HG03108 (cell line): ENCODE results near the gene LPAR6.

Experiments
- ATAC-seq: cut with Tn5 transposase; IDR thresholded peaks from one replicate; pipeline ENCODE4 v1.9.1; 2021; ENCODE audit warnings: moderate library complexity; ENCODE audit not compliant: unreplicated experiment

The LPAR6 gene

GRCh38 chr13:48377857-48378256 is 35.1 kb downstream of the LPAR6 start:
- no peak for ATAC-seq

GRCh38 chr13:48370815-48371214 is 42.1 kb downstream of the LPAR6 start:
- ATAC-seq, result no peak

- no peak for ATAC-seq
These were observed 42.9 kb downstream of the LPAR6 start for GRCh38 chr13:48369988-48370387.
